Measurements from ENCODE around the gene AKR1D1. TPM values are rescaled to one million over a fixed set of nuclear protein-coding genes. Genes with fewer than 3 reads are reported as not detected.

AKR1D1 gene
- total and polyA plus RNA-seq, 2 donors (not counting 1 experiment from before 2014, with no cell fraction given), result not detected

- Histone ChIP-seq H3K27me3 (ENCODE audit: control insufficient read depth, insufficient read depth, low read length) (no peaks in the 10 kb centered on the region), H3K4me3 (replicated peaks in 1 of 4; ENCODE audit: control extremely low read depth in 1 of 4, insufficient read depth in 1 of 4, low read depth in 3 of 4, low read length in 4 of 4) (no peak overlapping the region), H2AFZ (ENCODE audit: low read length) (no peak overlapping the region), H4K20me1 (ENCODE audit: control insufficient read depth, extremely low read depth, insufficient read depth, low read length) (no peaks in the 10 kb centered on the region), H3K9ac (ENCODE audit: insufficient read depth, low read length) (no peak overlapping the region), H3K36me3 (ENCODE audit: control insufficient read depth, insufficient read depth, low read length) (no peaks in the 10 kb centered on the region), H3K4me1 (ENCODE audit: control insufficient read depth, extremely low read depth, insufficient read depth, low read length) (no peaks in the 10 kb centered on the region), H3K4me2 (ENCODE audit: extremely low read depth, insufficient read depth, low read length) (no peak overlapping the region), H3K9me3 (ENCODE audit: control insufficient read depth, insufficient read depth, low read depth, low read length) (no peaks in the 10 kb centered on the region), H3K79me2 (ENCODE audit: control insufficient read depth, insufficient read depth, low read length) (no peaks in the 10 kb centered on the region), H3K27ac (ENCODE audit: insufficient read depth, low read length) (no peak overlapping the region)
- DNase-seq (ENCODE audit: low read depth in 2 of 2), result no peak
- TF ChIP-seq EZH2 (IDR thresholded peaks at IDR 0.05; ENCODE audit: low read length, missing control alignments) (no peak), CTCF (conservative IDR thresholded peaks at IDR 0.05 in 1 of 2, IDR thresholded peaks at IDR 0.05 in 1 of 2; ENCODE audit: low read depth in 1 of 2, low read length in 2 of 2) (no peak)
Observed at GRCh38 chr7:138163800-138164199, 87.5 kb downstream of the AKR1D1 start.

- no peaks in the 10 kb centered on the region for H3K27me3 ChIP-seq (ENCODE audit: control insufficient read depth, insufficient read depth, low read length)
- H3K4me3 ChIP-seq (replicated peaks in 1 of 4; ENCODE audit: control extremely low read depth in 1 of 4, insufficient read depth in 1 of 4, low read depth in 3 of 4, low read length in 4 of 4), result no peak overlapping the region
- no peak for TF ChIP-seq EZH2 (IDR thresholded peaks at IDR 0.05; ENCODE audit: low read length, missing control alignments)
- TF ChIP-seq CTCF (conservative IDR thresholded peaks at IDR 0.05 in 1 of 2, IDR thresholded peaks at IDR 0.05 in 1 of 2; ENCODE audit: low read depth in 1 of 2, low read length in 2 of 2), result no peak
- H3K4me2 ChIP-seq (ENCODE audit: extremely low read depth, insufficient read depth, low read length), result no peak overlapping the region
- no peak overlapping the region for H3K27ac ChIP-seq (ENCODE audit: insufficient read depth, low read length)
- H2AFZ ChIP-seq (ENCODE audit: low read length), result no peak overlapping the region
- no peaks in the 10 kb centered on the region for H3K79me2 ChIP-seq (ENCODE audit: control insufficient read depth, insufficient read depth, low read length)
- no peak overlapping the region for H3K9ac ChIP-seq (ENCODE audit: insufficient read depth, low read length)
- H3K9me3 ChIP-seq (ENCODE audit: control insufficient read depth, insufficient read depth, low read depth, low read length), result no peaks in the 10 kb centered on the region
- H3K4me1 ChIP-seq (ENCODE audit: control insufficient read depth, extremely low read depth, insufficient read depth, low read length), result no peaks in the 10 kb centered on the region
- DNase-seq (ENCODE audit: low read depth in 2 of 2), result no peak
- H3K36me3 ChIP-seq (ENCODE audit: control insufficient read depth, insufficient read depth, low read length), result no peaks in the 10 kb centered on the region
- no peaks in the 10 kb centered on the region for H4K20me1 ChIP-seq (ENCODE audit: control insufficient read depth, extremely low read depth, insufficient read depth, low read length)
Observed at GRCh38 chr7:138164804-138165203, 88.5 kb downstream of the AKR1D1 start.

DNA sequence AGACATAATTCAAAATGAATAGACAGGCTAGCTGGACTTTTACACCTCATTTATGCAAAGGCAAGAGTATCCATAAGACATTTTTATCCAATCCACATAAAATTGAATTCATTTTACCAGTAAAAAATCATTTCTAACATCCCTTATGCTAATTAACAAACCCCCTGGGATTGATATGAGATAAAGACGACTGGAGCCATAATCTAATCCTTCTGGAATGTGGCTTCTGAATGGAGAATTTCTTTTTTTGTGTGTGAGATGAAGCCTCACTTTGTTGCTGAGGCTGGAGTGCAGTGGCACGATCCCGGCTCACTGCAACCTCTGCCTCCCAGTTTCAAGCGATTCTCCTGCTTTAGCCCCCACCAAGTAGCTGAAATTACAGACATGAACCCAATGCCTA lies 90.4 kb downstream of the AKR1D1 start:
- H4K20me1 ChIP-seq (ENCODE audit: control insufficient read depth, extremely low read depth, insufficient read depth, low read length), result no peaks in the 10 kb centered on the region
- no peaks in the 10 kb centered on the region for H3K27me3 ChIP-seq (ENCODE audit: control insufficient read depth, insufficient read depth, low read length)
- DNase-seq (ENCODE audit: low read depth in 2 of 2), result peak in 1 of 2 donors; percentile 19
- no peak overlapping the region for H3K27ac ChIP-seq (ENCODE audit: insufficient read depth, low read length)
- H3K36me3 ChIP-seq (ENCODE audit: control insufficient read depth, insufficient read depth, low read length), result no peaks in the 10 kb centered on the region
- no peak overlapping the region for H2AFZ ChIP-seq (ENCODE audit: low read length)
- no peak overlapping the region for H3K4me3 ChIP-seq (replicated peaks in 1 of 4; ENCODE audit: control extremely low read depth in 1 of 4, insufficient read depth in 1 of 4, low read depth in 3 of 4, low read length in 4 of 4)
- TF ChIP-seq EZH2 (IDR thresholded peaks at IDR 0.05; ENCODE audit: low read length, missing control alignments) (no peak), CTCF (conservative IDR thresholded peaks at IDR 0.05 in 1 of 2, IDR thresholded peaks at IDR 0.05 in 1 of 2; ENCODE audit: low read depth in 1 of 2, low read length in 2 of 2) (no peak)
- H3K4me1 ChIP-seq (ENCODE audit: control insufficient read depth, extremely low read depth, insufficient read depth, low read length), result no peaks in the 10 kb centered on the region
- H3K9me3 ChIP-seq (ENCODE audit: control insufficient read depth, insufficient read depth, low read depth, low read length), result no peaks in the 10 kb centered on the region
- no peaks in the 10 kb centered on the region for H3K79me2 ChIP-seq (ENCODE audit: control insufficient read depth, insufficient read depth, low read length)
- no peak overlapping the region for H3K9ac ChIP-seq (ENCODE audit: insufficient read depth, low read length)
- no peak overlapping the region for H3K4me2 ChIP-seq (ENCODE audit: extremely low read depth, insufficient read depth, low read length)
